ENCODE results near the gene TRIM67. TPM values are rescaled to one million over a fixed set of nuclear protein-coding genes. Genes with fewer than 3 reads are reported as not detected.

Gene TRIM67
- total RNA-seq, 1 experiment from 2014 or later, result 0.08 TPM

DNA sequence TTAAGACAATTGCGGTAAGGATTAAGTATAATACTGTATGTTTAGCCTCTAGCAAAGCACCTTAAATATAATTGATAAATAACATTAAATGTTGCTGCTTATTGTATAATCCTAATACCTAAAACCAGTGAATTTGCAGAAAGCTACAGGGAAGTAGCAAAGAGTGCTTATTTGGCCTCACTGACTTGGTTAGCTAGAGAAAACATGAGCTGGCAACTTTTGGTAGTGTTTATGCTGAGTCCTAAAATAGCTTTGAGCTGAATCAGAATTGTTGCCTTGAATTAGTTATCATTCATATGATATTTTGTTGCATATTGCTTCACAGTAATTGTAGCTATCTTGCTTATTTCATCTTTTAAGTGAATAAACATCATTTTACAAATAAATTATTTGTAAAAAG is 3.5 kb downstream of the TRIM67 start:
- Histone ChIP-seq H3K9me3 (ENCODE audit: control insufficient read depth, insufficient read depth, low read depth, low read length) (no peaks in the 10 kb centered on the region), H3K36me3 (ENCODE audit: control insufficient read depth, insufficient read depth, low read length) (no peaks in the 10 kb centered on the region), H3K4me3 (ENCODE audit: low read depth in 2 of 2, low read length in 2 of 2) (no peak overlapping the region), H3K4me1 (ENCODE audit: control insufficient read depth, insufficient read depth, low read length) (no peaks in the 10 kb centered on the region), H3K27ac (ENCODE audit: low read length) (no peak overlapping the region), H3K27me3 (ENCODE audit: control insufficient read depth, insufficient read depth, low read length) (peaks cover 12% of the 10 kb centered on the region)
- ATAC-seq (no peak), DNase-seq (ENCODE audit: low read depth, low spot score) (no peak)
- BruUV-seq (replicated peaks), result no TSS peak
- in situ Hi-C loops (cut with HindIII; ENCODE audit: low pct_unique_long_range_greater_than_20kb, low sequenced_read_pairs) (no loop called here), intact Hi-C loops (cut with micrococcal nuclease; ENCODE audit: unreplicated experiment) (no loop called here)
- ChIA-PET POLR2A (no interaction called here), CTCF (interaction anchor here (0.7 kb wide), 1 partner anchor 160 kb away, joined by 3 read pairs; no protein-coding TSS in a partner anchor)
- TF ChIP-seq, protein P1, sequence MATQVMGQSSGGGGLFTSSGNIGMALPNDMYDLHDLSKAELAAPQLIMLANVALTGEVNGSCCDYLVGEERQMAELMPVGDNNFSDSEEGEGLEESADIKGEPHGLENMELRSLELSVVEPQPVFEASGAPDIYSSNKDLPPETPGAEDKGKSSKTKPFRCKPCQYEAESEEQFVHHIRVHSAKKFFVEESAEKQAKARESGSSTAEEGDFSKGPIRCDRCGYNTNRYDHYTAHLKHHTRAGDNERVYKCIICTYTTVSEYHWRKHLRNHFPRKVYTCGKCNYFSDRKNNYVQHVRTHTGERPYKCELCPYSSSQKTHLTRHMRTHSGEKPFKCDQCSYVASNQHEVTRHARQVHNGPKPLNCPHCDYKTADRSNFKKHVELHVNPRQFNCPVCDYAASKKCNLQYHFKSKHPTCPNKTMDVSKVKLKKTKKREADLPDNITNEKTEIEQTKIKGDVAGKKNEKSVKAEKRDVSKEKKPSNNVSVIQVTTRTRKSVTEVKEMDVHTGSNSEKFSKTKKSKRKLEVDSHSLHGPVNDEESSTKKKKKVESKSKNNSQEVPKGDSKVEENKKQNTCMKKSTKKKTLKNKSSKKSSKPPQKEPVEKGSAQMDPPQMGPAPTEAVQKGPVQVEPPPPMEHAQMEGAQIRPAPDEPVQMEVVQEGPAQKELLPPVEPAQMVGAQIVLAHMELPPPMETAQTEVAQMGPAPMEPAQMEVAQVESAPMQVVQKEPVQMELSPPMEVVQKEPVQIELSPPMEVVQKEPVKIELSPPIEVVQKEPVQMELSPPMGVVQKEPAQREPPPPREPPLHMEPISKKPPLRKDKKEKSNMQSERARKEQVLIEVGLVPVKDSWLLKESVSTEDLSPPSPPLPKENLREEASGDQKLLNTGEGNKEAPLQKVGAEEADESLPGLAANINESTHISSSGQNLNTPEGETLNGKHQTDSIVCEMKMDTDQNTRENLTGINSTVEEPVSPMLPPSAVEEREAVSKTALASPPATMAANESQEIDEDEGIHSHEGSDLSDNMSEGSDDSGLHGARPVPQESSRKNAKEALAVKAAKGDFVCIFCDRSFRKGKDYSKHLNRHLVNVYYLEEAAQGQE (IDR thresholded peaks at IDR 0.05; ENCODE audit: insufficient read depth in 1 of 2, low read depth in 2 of 2, low read length in 1 of 2), result no peak
- TF ChIP-seq POLR2AphosphoS5 (IDR thresholded peaks at IDR 0.05; ENCODE audit: low read depth, low read length), result no peak
- no peak for TF ChIP-seq SIN3A (IDR thresholded peaks at IDR 0.05; ENCODE audit: borderline replicate concordance, insufficient read depth, low read depth, low read length)
- no peak for TF ChIP-seq TCF7L2 (IDR thresholded peaks at IDR 0.05; ENCODE audit: low read depth, low read length)
- TF ChIP-seq, protein P2, sequence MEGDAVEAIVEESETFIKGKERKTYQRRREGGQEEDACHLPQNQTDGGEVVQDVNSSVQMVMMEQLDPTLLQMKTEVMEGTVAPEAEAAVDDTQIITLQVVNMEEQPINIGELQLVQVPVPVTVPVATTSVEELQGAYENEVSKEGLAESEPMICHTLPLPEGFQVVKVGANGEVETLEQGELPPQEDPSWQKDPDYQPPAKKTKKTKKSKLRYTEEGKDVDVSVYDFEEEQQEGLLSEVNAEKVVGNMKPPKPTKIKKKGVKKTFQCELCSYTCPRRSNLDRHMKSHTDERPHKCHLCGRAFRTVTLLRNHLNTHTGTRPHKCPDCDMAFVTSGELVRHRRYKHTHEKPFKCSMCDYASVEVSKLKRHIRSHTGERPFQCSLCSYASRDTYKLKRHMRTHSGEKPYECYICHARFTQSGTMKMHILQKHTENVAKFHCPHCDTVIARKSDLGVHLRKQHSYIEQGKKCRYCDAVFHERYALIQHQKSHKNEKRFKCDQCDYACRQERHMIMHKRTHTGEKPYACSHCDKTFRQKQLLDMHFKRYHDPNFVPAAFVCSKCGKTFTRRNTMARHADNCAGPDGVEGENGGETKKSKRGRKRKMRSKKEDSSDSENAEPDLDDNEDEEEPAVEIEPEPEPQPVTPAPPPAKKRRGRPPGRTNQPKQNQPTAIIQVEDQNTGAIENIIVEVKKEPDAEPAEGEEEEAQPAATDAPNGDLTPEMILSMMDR (IDR thresholded peaks at IDR 0.05), result no peak

DNA sequence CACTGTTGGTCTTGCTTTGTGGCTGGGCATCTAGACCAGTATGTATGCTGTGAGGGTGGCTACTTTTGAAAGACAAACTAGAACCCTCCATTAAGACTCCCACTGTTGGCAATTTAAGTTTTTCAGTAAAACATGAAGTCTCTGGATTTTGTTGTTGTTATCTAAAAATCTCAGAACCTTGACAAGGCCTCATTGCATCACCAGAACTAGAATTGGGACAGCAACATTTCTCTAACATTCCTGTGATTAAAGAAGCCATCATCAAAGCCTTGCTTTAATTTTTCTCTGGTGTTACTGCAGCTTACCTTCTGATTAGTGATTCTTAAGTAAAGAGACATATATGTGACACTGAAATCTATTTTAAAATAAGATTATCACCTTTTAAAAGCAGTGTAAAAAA is 4.5 kb downstream of the TRIM67 start:
- ATAC-seq (no peak), DNase-seq (ENCODE audit: low read depth, low spot score) (no peak)
- no TSS peak for BruUV-seq (replicated peaks)
- Histone ChIP-seq H3K4me3 (ENCODE audit: low read depth in 2 of 2, low read length in 2 of 2) (no peak overlapping the region), H3K9me3 (ENCODE audit: control insufficient read depth, insufficient read depth, low read depth, low read length) (no peaks in the 10 kb centered on the region), H3K27ac (ENCODE audit: low read length) (no peak overlapping the region), H3K36me3 (ENCODE audit: control insufficient read depth, insufficient read depth, low read length) (no peaks in the 10 kb centered on the region), H3K4me1 (ENCODE audit: control insufficient read depth, insufficient read depth, low read length) (no peaks in the 10 kb centered on the region), H3K27me3 (ENCODE audit: control insufficient read depth, insufficient read depth, low read length) (peaks cover 12% of the 10 kb centered on the region)
- intact Hi-C loops (cut with micrococcal nuclease; ENCODE audit: unreplicated experiment) (no loop called here), in situ Hi-C loops (cut with HindIII; ENCODE audit: low pct_unique_long_range_greater_than_20kb, low sequenced_read_pairs) (no loop called here)
- TF ChIP-seq, protein P2 (IDR thresholded peaks at IDR 0.05), result no peak
- CTCF ChIA-PET, result no interaction called here
- POLR2A ChIA-PET, result no interaction called here

DNA sequence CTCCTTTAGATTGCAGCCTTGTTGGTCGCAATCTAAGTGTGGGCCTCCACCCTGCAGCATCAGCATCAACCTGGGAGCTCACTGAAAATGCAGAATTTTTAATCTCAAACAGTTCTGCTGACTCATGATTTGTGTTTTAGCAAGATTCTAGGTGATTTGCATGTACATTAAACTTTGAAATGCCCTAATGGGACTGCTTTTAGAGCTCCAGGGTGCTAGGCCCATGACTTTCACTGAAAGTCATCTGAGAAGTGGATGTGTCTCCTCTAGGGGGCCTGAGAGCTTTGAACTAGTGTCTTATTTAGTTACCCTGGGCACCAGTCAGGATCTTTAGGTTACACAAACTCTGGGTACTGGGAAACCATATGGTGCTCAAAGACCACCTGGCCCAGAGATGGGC is 9.0 kb downstream of the TRIM67 start:
- BruUV-seq (replicated peaks), result no TSS peak
- Histone ChIP-seq H3K4me1 (ENCODE audit: control insufficient read depth, insufficient read depth, low read length) (no peaks in the 10 kb centered on the region), H3K27ac (ENCODE audit: low read length) (no peak overlapping the region), H3K4me3 (ENCODE audit: low read depth in 2 of 2, low read length in 2 of 2) (no peak overlapping the region), H3K9me3 (ENCODE audit: control insufficient read depth, insufficient read depth, low read depth, low read length) (no peaks in the 10 kb centered on the region), H3K27me3 (ENCODE audit: control insufficient read depth, insufficient read depth, low read length) (peaks cover 5% of the 10 kb centered on the region), H3K36me3 (ENCODE audit: control insufficient read depth, insufficient read depth, low read length) (no peaks in the 10 kb centered on the region)
- DNase-seq (ENCODE audit: low read depth, low spot score) (no peak), ATAC-seq (no peak)
- CTCF ChIA-PET, result interaction anchor here (0.6 kb wide), 1 partner anchor 376 kb away, joined by 6 read pairs; no protein-coding TSS in a partner anchor
- in situ Hi-C loops (cut with HindIII; ENCODE audit: low pct_unique_long_range_greater_than_20kb, low sequenced_read_pairs) (no loop called here), intact Hi-C loops (cut with micrococcal nuclease; ENCODE audit: unreplicated experiment) (no loop called here)
- POLR2A ChIA-PET, result no interaction called here
- no peak for TF ChIP-seq TCF7L2 (IDR thresholded peaks at IDR 0.05; ENCODE audit: low read depth, low read length)
- TF ChIP-seq, protein P2 (IDR thresholded peaks at IDR 0.05), result peak; percentile 36; the same call in 1 of the 2 replicates

All from Panc1 (cell line).